ENCODE data around the gene LILRA5.
"Not testable (repeated sequence)": the region's sequence is repeated elsewhere in the genome, so short reads cannot be mapped to it uniquely, and the experiment has no call there.

LILRA5 gene

DNA sequence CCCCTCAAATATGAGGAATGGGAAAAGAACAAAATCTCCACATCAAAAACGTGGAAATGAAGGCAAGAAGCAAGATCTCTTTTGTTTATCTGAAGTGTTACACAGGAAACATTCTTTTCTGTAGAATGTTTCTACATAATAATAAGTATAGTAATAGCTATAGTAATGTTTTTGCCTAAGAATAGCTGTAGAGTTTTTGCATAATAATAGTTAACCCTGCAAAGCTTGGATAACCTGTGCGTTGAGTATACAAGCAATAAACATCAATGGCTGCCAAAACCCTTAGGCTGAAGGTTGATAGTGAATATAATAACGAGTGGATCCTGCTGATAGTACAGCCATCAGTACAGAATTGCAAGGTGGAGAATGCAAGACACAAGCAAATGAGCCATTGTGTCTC, 11.1 kb upstream of the LILRA5 start:
- H3K4me3 ChIP-seq (ENCODE audit: low read length) = no peak overlapping the region
- TF ChIP-seq ZNF274 (IDR thresholded peaks at IDR 0.05; ENCODE audit: low read depth, low read length) = no peak

GRCh38 chr19:54322934-54323333, 10.0 kb upstream of the LILRA5 start:
- H3K4me3 ChIP-seq (ENCODE audit: low read length) = not testable (repeated sequence)

GRCh38 chr19:54322295-54322694, 9.3 kb upstream of the LILRA5 start:
- H3K4me3 ChIP-seq (ENCODE audit: low read length) = not testable (repeated sequence)

GRCh38 chr19:54319892-54320670, 7.1 kb upstream of the LILRA5 start:
- no peak overlapping the region for H3K4me3 ChIP-seq (ENCODE audit: low read length)
- no peak for TF ChIP-seq ZNF274 (IDR thresholded peaks at IDR 0.05; ENCODE audit: low read depth, low read length)

DNA sequence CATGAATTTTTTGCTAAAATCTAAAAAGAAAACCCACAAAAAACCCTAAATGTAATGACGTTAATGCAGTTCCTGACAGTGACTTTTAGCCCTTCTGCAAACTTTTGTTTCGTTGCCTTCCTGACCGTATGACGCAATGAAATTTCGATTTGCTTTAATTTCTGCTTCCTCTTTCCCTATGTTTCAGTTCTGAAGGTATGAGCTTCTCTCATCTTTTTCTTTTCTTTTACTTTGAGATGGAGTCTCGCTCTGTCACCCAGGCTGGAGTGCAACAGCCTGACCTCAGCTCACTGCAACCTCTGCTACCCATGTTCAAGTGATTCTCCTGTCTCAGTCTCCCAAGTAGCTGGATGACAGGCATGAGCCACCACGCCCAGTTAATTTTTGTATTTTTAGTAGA, 6.1 kb upstream of the LILRA5 start:
- H3K4me3 ChIP-seq (ENCODE audit: low read length) = no peak overlapping the region
- TF ChIP-seq ZNF274 (IDR thresholded peaks at IDR 0.05; ENCODE audit: low read depth, low read length) = no peak

GRCh38 chr19:54317965-54318240, 4.9 kb upstream of the LILRA5 start:
- H3K4me3 ChIP-seq (ENCODE audit: low read length) = no peak overlapping the region
- no peak for TF ChIP-seq ZNF274 (IDR thresholded peaks at IDR 0.05; ENCODE audit: low read depth, low read length)

- no peak for TF ChIP-seq ZNF274 (IDR thresholded peaks at IDR 0.05; ENCODE audit: low read depth, low read length)
- no peak overlapping the region for H3K4me3 ChIP-seq (ENCODE audit: low read length)
Measured at GRCh38 chr19:54317108-54317964, 4.4 kb upstream of the LILRA5 start.

GRCh38 chr19:54316746-54317107, 3.8 kb upstream of the LILRA5 start:
- no peak overlapping the region for H3K4me3 ChIP-seq (ENCODE audit: low read length)
- TF ChIP-seq ZNF274 (IDR thresholded peaks at IDR 0.05; ENCODE audit: low read depth, low read length) = no peak

DNA sequence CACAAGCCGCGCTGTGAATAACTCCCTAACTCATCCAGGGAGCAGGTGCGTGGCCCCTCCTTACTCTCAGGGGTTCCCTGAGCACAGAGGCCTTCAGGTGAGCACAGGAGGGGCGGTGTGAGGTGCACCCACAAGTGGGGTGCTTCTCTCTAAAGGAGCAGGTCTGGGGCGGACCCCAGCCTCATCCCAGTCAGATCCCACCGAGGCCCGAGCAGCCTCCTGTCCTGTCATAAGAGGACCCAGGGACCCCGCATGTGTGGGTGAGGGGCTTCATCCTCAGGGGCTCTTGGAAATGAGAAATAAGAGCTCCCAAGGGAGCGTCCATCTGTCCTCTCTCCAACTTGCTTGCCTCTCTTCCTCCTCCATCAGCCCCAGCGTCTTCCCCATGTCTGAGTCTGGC, 3.0 kb upstream of the LILRA5 start:
- TF ChIP-seq ZNF274 (IDR thresholded peaks at IDR 0.05; ENCODE audit: low read depth, low read length) = no peak
- no peak overlapping the region for H3K4me3 ChIP-seq (ENCODE audit: low read length)

- TF ChIP-seq ZNF274 (IDR thresholded peaks at IDR 0.05; ENCODE audit: low read depth, low read length) = no peak
- no peak overlapping the region for H3K4me3 ChIP-seq (ENCODE audit: low read length)
Measured at GRCh38 chr19:54312011-54312410, 955 bp downstream of the LILRA5 start.

DNA sequence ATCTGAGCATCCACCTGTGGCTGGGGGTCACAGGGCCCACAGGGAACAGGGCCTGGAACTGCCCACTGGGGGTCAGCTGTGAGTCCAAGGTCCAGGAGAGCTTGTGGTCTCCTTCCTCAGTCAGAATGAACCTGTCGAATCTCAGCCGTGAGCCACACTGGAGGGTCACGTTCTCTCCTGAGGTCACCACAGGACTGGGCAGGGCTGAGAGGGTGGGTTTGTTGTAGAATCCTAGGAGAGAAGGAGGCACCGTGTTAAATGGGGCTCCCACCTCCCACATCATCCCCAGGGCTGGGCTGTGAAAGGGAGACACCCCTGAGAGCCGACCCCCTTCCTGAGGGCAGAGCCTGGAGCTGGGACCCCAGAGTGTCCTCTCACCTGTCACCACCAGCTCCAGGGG, 1.5 kb downstream of the LILRA5 start:
- no peak for TF ChIP-seq ZNF274 (IDR thresholded peaks at IDR 0.05; ENCODE audit: low read depth, low read length)
- no peak overlapping the region for H3K4me3 ChIP-seq (ENCODE audit: low read length)

- TF ChIP-seq ZNF274 (IDR thresholded peaks at IDR 0.05; ENCODE audit: low read depth, low read length) = no peak
- H3K4me3 ChIP-seq (ENCODE audit: low read length) = no peak overlapping the region
Measured at GRCh38 chr19:54310543-54310942, 2.4 kb downstream of the LILRA5 start.

DNA sequence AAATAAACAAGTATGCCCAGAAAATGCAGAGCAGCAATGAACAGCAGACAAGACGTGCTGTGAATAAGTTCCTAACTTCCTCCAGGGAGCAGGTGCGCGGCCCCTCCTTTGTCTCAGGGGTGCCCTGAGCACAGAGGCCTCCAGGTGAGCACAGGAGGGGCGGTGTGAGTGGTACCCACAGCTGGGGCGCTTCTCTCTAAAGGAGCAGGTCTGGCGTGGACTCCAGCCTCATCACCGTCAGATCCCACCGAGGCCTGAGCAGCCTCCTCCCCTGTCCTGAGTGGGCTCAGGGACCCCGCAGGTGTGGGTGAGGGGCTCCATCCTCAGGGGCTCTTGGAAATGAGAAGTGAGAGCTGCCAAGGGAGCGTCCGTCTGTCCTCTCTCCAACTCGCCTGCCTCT, 3.2 kb downstream of the LILRA5 start:
- no peak for TF ChIP-seq ZNF274 (IDR thresholded peaks at IDR 0.05; ENCODE audit: low read depth, low read length)
- H3K4me3 ChIP-seq (ENCODE audit: low read length) = no peak overlapping the region

DNA sequence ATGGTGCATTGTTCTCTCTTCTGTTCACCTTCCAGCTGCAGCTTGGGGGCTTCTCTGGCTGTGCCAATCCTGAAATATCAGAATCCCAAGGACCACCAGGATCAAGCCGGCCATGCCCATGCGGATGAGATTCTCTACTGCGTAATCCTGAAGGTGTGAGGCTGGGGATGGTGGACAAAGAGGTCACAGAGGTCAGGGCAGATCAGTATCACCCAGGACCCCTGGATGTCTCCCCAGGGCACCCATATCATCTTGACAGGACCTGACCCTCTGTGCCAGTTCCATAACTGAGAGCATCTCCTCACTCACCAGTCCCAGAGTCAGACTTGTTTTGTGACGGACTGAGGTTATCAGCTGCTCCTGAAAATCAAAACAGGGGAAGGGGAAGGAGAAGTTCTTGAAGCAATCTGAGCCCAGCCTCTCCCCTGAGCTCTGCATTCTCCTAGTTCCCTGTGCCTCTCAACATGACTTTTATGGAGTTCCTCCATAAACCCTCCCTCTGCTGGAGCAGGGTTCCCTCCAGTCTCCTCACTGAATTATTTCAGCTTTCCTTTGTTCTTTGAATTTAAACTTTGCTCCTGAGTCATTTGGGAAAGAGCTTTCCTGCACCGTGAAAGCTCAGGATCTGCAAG, 5.5 kb downstream of the LILRA5 start:
- no peak overlapping the region for H3K4me3 ChIP-seq (ENCODE audit: low read length)
- TF ChIP-seq ZNF274 (IDR thresholded peaks at IDR 0.05; ENCODE audit: low read depth, low read length) = no peak

DNA sequence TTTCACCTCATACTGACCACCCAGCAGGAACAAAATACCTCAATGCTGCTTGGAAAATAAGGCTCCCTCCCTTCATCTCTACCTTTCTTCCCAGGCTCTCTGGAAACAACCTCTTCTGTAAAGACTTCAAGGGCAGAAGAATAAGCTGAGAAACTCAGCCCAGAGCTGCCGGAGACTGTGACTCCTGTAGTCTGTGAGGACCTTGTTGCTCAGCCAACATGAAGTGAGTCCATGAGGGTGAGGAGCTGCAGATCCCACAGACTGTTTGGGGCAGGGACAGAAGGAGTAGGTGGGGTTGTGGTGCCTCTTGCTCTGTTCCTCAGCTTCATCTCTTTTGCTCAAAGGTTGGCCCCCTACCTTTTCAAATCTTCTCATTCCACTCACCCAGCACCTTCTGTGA, 7.8 kb downstream of the LILRA5 start:
- no peak overlapping the region for H3K4me3 ChIP-seq (ENCODE audit: low read length)
- TF ChIP-seq ZNF274 (IDR thresholded peaks at IDR 0.05; ENCODE audit: low read depth, low read length) = no peak
